GM21528 (cell line): ENCODE data around the gene GINS2.

ENCODE experiments used
- ATAC-seq: cut with Tn5 transposase; IDR thresholded peaks from one replicate; pipeline ENCODE4 v1.9.1; 2021; ENCODE audit warnings: mild to moderate bottlenecking, moderate library complexity; ENCODE audit not compliant: unreplicated experiment, low FRiP score

GINS2 gene

GRCh38 chr16:85688586-85689284, at the start of gene GINS2:
Gene GINS2, minus strand, starts transcription at chr16:85688954. Its CDS starts 56 bp downstream, at chr16:85688898.
- peak; percentile 88 for ATAC-seq

GRCh38 chr16:85736921-85737320, 48.2 kb upstream of the GINS2 start:
- no peak for ATAC-seq

- no peak for ATAC-seq
Observed at GRCh38 chr16:85735946-85736345, 47.2 kb upstream of the GINS2 start.

GRCh38 chr16:85735225-85735635, 46.5 kb upstream of the GINS2 start:
- peak; percentile 73 for ATAC-seq

GRCh38 chr16:85734311-85735017, 45.7 kb upstream of the GINS2 start:
- ATAC-seq: no peak

GRCh38 chr16:85733839-85734170, 45.1 kb upstream of the GINS2 start:
- no peak for ATAC-seq

- no peak for ATAC-seq
Observed at GRCh38 chr16:85733155-85733838, 44.5 kb upstream of the GINS2 start.

- no peak for ATAC-seq
Observed at GRCh38 chr16:85731179-85731578, 42.4 kb upstream of the GINS2 start.

- no peak for ATAC-seq
Observed at GRCh38 chr16:85730186-85730465, 41.4 kb upstream of the GINS2 start.

- no peak for ATAC-seq
Observed at GRCh38 chr16:85729452-85730185, 40.9 kb upstream of the GINS2 start.

GRCh38 chr16:85728879-85729278, 40.1 kb upstream of the GINS2 start:
- ATAC-seq: no peak

- no peak for ATAC-seq
Observed at GRCh38 chr16:85724936-85725335, 36.2 kb upstream of the GINS2 start.

GRCh38 chr16:85724126-85724879, 35.5 kb upstream of the GINS2 start:
- no peak for ATAC-seq

- no peak for ATAC-seq
Observed at GRCh38 chr16:85722128-85722893, 33.6 kb upstream of the GINS2 start.

GRCh38 chr16:85720302-85720637, 31.5 kb upstream of the GINS2 start:
- no peak for ATAC-seq

- ATAC-seq: no peak
Observed at GRCh38 chr16:85719605-85720301, 31.0 kb upstream of the GINS2 start.

GRCh38 chr16:85718682-85719081, 29.9 kb upstream of the GINS2 start:
- ATAC-seq: no peak

- ATAC-seq: no peak
Observed at GRCh38 chr16:85718153-85718477, 29.4 kb upstream of the GINS2 start.

- ATAC-seq: no peak
Observed at GRCh38 chr16:85717393-85718152, 28.8 kb upstream of the GINS2 start.
